GM19438 (cell line): Measurements from ENCODE around the gene AWAT1.
A peak's percentile ranks its signal among the peaks of the same experiment; 100 is the strongest.
"Not testable (repeated sequence)": the region's sequence is repeated elsewhere in the genome, so short reads cannot be mapped to it uniquely, and the experiment has no call there.

ENCODE experiments used
- ATAC-seq: cut with Tn5 transposase; IDR thresholded peaks from one replicate; pipeline ENCODE4 v1.9.1; 2021; ENCODE audit warnings: low read depth; ENCODE audit not compliant: unreplicated experiment

AWAT1 gene

GRCh38 chrX:70234355-70234754 is at the start of gene AWAT1:
Gene AWAT1, plus strand, starts transcription at chrX:70234655. Its CDS starts 41 bp downstream, at chrX:70234696.
- no peak for ATAC-seq

DNA sequence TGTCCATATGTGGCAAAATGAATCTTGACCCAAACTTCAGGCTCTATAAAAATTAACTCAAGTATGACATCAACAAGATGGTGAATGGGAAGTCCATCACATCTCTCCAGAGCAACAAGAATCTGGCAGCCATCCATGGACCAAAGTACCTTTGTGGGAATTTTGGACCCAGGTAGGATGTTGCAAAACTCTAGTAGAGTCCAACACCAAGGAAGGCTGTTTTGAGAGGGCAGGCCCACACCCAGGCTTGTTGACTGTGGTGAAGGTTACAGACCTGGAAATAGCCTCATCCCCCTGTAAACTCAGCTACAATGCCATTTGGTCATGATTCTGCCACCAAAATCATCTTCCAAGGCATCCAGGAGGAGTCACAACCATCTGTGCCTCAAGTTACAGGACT is 44.2 kb upstream of the AWAT1 start:
- ATAC-seq: no peak

DNA sequence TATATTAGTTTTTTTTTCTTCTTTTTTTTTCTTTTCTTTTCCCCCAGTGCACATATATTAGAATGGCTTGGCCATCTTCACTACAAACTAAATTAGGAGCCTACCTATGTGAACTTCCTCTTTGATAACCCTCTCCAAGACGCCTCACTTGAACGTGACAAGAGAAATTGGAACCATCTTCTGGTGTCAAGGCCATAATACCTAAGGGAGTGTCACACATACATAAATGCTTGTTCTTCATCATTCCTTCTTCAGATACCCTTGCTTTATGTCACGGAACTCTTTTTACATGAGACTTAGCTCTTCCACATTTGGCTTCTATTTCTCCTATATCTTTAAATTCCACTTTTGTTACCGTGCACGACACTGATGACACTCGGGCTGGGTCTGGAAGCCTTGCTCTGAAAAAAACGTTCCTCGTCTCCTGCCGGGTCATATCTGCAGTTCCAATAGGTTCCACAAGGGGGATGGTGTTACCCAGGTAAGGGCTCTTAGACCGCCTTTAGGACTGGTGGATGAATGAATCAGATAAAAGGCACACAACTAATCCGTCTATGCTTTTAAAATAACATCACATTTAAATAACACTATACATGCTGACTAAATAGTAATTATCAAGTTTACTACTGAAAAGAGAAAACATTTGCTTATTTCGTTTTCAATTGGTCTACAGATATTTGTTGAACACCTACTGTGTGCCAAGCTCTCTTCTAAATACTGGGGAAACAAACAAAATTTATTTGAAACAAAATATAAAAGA is 37.3 kb upstream of the AWAT1 start:
- ATAC-seq: peak; percentile 89

- ATAC-seq: no peak
Observed at GRCh38 chrX:70201732-70202131, 32.7 kb upstream of the AWAT1 start.

- ATAC-seq: no peak
Observed at GRCh38 chrX:70208479-70208878, 26.0 kb upstream of the AWAT1 start.

GRCh38 chrX:70209570-70209969 is 24.9 kb upstream of the AWAT1 start:
- ATAC-seq: not testable (repeated sequence)

DNA sequence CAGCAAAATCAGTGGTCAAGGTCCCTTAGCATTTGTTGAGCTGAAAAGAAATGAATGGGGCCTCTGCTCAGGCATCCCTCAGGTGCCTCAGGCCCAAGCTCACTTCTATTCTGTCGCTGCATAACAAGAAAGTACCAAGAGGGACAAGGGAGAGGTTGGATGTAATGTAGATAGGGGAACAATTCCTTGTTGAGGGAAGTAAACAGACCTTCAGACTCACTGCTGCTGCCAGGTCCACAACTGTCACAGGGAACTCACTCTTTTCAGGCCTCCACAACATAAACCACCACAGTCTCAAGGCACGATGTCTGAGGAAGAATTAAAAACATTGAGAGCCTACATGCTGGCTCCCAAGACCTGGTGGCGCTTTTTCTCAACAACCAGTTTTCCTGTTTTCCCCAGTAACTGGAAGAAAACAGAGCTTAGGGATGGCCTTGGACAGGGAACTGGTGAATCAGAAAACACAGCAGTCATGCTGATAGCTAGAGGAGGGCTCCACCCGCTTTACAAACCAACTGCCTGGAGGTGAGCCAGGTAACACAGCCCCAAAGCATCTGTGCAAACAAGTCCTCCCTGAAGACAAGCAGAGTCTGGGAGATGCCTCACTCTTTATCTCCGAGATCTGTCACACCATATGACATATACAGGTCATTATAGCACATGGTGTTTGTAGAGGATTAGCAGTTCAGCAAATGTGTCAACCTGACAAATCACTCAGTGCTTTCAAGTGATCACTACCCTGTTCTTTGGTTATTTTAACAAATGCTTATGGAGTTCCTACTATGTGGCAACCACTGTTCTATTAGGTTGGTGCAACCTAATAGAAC is 14.3 kb upstream of the AWAT1 start:
- ATAC-seq: no peak

DNA sequence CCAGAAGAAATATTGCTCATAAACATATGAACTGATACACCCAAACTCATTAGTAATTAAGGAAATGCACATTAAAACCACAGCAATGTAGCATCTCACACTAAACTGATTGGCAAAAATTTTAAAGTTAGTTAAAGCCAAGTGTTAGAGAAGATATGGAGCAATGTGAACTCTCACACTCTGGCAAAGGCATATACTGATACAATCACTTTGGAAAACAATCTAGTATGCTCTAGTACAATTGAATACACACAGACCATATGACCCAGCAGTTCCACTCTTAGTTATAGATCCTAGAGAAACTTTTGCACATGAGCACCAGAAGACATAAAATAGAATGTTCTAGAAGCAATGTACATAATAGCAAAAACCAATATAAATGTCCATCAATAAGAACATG is 8.4 kb upstream of the AWAT1 start:
- ATAC-seq: no peak

- ATAC-seq: no peak
Observed at GRCh38 chrX:70226687-70227086, 7.8 kb upstream of the AWAT1 start.

DNA sequence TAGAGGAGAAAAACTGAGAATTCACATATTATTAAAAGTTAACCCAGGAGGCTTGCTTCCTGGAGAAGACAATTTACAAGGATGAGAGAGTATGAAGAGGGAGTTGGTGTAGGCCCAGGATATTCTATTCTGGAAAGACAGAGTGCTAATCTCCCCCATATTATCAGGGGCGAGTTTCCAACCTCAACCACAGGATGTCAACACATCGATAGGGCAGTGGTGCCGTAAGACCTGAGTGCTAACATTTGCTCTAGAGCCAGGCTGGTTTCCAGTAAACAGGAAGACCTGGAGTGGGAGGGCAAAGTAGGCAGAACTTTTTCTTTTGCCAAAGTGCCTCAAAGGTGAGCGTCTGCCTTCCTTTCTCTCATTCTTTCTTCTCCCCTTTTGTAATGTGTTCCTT is 2.8 kb upstream of the AWAT1 start:
- no peak for ATAC-seq

DNA sequence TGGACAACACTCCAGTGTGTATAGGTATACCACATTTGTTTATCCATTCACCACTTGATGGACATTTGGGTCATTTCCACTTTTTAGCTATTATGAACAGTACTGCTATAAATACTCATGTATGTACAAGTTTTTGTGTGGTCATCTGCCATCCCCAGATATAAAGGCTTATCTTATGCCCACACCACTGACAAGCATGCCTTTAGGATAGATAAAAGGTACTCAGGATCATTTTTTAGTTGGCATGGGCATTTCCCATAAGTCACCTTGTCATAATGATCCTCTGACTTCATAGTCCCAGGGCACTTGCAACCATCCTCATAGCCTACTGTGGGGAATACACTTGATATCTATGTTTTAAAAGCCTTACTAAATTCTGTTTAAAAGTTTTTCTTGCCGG is 6.3 kb downstream of the AWAT1 start:
- no peak for ATAC-seq

- no peak for ATAC-seq
Observed at GRCh38 chrX:70241501-70241900, 7.0 kb downstream of the AWAT1 start.

DNA sequence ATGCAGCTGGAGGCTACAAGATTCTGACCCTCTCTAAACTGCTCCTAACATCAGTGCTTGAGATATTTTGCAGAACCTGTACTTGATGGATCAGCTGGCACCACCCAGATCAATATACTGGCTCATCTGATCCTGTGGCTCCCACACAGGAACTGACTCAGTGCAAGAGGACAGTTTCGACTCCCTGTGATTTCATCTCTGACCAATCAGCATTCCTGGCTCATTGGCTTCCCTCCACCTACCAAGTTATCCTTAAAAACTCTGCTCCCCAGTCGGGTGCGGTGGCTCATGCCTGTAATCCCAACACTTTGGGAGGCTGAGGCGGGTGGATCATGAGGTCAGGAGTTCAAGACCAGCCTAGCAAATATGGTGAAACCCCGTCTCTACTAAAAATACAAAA is 9.1 kb downstream of the AWAT1 start:
- not testable (repeated sequence) for ATAC-seq

- no peak for ATAC-seq
Observed at GRCh38 chrX:70244881-70245280, 10.4 kb downstream of the AWAT1 start.

GRCh38 chrX:70247252-70247651 is 12.8 kb downstream of the AWAT1 start:
- no peak for ATAC-seq

DNA sequence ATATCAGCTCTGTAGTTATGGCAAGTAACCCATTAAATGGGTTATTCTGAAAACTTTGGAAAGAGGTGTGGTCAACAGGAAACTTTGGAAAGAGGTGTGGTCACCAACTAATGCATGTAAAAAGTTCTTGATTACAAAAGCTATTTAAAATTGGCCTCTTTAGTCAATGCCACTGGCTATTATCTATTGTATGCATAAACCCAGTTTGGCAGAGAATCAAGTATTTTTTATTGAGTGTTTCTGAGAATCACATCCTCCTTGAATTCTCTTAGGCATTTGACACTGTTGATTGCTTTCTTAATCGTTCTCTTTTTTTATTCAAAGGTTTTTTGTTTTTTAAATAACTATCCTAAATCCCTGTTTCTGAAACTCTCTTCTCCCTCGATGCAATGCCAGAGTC is 18.0 kb downstream of the AWAT1 start:
- no peak for ATAC-seq

- no peak for ATAC-seq
Observed at GRCh38 chrX:70253377-70254062, 19.1 kb downstream of the AWAT1 start.

DNA sequence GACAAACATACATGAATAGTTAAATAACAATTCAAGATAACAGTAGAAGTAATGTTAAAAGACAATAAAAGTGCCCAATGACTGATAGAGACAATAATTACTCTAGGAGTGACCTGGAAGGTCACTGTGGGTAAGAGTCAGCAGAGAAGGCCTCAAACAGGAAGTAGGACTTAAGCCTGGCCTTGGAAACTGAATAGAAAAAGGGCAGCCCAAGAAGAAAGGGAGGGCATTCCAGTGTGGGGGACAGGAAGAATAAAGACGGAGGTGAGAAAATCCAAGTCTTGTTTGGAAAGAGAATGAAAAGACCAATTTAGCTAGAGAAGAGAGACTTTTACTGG is 19.6 kb downstream of the AWAT1 start:
- no peak for ATAC-seq

DNA sequence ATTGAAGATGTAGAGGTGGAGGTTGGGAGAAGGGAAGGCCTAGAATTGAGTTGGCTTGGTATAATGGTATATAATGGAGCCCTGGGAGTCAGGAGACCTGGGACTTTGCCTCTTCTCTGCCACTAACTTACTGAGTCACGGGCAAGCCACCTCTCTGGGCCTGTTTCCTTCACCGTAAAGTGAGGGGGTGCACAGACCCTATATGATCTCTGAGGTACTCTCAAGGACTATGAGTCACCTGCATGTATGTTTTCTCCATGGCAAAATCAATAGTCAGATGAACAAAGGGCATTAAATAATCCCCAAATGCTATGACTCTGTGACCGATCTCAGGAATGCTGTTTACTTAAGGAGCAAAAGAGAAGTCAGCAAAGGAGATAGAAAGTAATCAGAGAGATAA is 20.5 kb downstream of the AWAT1 start:
- ATAC-seq: no peak

DNA sequence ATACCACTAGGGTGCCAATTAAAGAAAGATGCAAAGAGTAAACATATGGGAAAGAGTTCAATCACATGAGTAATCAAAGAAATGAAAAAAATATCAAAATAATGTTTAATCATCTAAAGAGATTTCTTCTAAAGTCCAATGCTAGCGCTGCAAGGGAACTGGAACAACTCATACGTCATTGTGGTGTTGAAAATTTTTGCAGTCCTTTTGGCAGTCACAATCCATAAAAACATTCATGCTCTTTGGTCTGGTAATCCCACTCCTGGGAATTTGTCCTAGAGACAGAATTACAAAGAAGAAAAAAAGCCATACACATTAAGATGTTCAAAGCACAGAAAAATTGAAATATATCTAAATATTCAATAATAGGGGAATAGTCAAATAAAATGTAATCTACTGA is 21.0 kb downstream of the AWAT1 start:
- ATAC-seq: no peak
